ENCODE data around the gene IFNGR2. TPM values are rescaled to one million over a fixed set of nuclear protein-coding genes. Genes with fewer than 3 reads are reported as not detected.

Gene IFNGR2
- total and polyA plus RNA-seq, 2 of the 13 experiments (the other 11 are each of a cell fraction or from before 2014, with no cell fraction given), result 61.3 to 117 TPM

DNA sequence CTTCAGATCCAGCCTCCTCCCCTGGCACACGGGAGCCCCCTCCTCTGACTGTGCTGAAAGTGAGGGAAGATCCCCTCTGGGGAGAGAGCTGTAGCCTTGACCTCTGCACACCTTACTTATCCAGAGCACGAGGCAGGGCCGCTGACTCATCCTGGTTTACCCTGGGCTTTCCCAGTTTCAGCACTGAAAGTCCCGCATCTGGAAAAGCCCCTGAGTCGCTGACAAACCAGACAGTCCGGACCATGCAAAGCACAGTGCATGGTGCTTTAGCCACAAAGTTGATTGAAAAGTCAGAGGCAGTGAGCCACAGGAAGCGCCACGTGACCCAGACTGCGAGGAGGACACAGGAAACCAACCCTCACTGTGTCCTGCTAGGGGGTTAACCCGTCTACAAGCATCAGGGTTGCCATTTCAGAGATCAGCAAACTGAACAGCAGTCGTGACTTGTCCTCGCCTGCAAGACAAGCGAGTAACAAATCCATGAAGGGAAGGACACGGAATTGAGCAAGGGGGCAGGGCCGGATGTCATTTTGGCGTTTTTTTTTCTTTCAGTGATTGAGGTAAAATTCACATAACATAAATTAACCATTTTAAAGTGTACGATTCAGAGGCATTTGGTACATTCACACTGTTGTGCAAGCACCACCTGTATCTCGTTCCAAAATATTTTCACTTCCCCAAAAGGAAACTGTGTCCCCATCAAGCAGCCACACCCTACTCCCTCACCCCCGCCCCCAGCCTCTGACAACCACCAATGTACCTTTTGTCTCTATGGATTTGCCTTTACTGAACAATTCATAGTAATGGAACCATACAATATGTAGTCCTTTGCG, 19.9 kb upstream of the IFNGR2 start (continued):
- peak; percentile 67 for TF ChIP-seq TBL1XR1 (IDR thresholded peaks at IDR 0.05; ENCODE audit: borderline replicate concordance, low read length, partially characterized antibody)
- TF ChIP-seq, protein P1, sequence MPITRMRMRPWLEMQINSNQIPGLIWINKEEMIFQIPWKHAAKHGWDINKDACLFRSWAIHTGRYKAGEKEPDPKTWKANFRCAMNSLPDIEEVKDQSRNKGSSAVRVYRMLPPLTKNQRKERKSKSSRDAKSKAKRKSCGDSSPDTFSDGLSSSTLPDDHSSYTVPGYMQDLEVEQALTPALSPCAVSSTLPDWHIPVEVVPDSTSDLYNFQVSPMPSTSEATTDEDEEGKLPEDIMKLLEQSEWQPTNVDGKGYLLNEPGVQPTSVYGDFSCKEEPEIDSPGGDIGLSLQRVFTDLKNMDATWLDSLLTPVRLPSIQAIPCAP (CRISPR knock-in tag; IDR thresholded peaks at IDR 0.05; ENCODE audit: low read depth), result no peak
- TF ChIP-seq, protein P2, sequence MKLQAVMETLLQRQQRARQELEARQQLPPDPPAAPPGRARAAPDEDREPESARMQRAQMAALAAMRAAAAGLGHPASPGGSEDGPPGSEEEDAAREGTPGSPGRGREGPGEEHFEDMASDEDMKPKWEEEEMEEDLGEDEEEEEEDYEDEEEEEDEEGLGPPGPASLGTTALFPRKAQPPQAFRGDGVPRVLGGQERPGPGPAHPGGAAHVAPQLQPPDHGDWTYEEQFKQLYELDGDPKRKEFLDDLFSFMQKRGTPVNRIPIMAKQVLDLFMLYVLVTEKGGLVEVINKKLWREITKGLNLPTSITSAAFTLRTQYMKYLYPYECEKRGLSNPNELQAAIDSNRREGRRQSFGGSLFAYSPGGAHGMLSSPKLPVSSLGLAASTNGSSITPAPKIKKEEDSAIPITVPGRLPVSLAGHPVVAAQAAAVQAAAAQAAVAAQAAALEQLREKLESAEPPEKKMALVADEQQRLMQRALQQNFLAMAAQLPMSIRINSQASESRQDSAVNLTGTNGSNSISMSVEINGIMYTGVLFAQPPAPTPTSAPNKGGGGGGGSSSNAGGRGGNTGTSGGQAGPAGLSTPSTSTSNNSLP (IDR thresholded peaks at IDR 0.05; ENCODE audit: low read depth, low read length), result no peak
- no peak for TF ChIP-seq ZNF672 (CRISPR knock-in tag; IDR thresholded peaks at IDR 0.05)
- TF ChIP-seq, protein P3, sequence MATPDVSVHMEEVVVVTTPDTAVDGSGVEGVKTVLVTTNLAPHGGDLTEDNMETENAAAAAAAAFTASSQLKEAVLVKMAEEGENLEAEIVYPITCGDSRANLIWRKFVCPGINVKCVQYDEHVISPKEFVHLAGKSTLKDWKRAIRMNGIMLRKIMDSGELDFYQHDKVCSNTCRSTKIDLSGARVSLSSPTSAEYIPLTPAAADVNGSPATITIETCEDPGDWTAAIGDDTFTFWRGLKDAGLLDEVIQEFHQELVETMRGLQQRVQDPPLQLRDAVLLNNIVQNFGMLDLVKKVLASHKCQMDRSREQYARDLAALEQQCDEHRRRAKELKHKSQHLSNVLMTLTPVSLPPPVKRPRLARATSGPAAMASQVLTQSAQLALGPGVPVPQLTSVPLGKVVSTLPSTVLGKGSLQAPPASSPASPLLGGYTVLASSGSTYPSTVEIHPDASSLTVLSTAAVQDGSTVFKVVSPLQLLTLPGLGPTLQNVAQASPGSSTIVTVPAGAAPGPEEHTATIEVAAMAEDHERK (CRISPR knock-in tag; IDR thresholded peaks at IDR 0.05; ENCODE audit: low read depth), result no peak
- TF ChIP-seq ZNF543 (CRISPR knock-in tag; IDR thresholded peaks at IDR 0.05), result no peak
- TF ChIP-seq, protein P4, sequence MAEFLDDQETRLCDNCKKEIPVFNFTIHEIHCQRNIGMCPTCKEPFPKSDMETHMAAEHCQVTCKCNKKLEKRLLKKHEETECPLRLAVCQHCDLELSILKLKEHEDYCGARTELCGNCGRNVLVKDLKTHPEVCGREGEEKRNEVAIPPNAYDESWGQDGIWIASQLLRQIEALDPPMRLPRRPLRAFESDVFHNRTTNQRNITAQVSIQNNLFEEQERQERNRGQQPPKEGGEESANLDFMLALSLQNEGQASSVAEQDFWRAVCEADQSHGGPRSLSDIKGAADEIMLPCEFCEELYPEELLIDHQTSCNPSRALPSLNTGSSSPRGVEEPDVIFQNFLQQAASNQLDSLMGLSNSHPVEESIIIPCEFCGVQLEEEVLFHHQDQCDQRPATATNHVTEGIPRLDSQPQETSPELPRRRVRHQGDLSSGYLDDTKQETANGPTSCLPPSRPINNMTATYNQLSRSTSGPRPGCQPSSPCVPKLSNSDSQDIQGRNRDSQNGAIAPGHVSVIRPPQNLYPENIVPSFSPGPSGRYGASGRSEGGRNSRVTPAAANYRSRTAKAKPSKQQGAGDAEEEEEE (CRISPR knock-in tag; IDR thresholded peaks at IDR 0.05; ENCODE audit: borderline replicate concordance), result no peak
- TF ChIP-seq, protein P5, sequence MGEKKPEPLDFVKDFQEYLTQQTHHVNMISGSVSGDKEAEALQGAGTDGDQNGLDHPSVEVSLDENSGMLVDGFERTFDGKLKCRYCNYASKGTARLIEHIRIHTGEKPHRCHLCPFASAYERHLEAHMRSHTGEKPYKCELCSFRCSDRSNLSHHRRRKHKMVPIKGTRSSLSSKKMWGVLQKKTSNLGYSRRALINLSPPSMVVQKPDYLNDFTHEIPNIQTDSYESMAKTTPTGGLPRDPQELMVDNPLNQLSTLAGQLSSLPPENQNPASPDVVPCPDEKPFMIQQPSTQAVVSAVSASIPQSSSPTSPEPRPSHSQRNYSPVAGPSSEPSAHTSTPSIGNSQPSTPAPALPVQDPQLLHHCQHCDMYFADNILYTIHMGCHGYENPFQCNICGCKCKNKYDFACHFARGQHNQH (CRISPR knock-in tag; IDR thresholded peaks at IDR 0.05), result peak; percentile 34; the same call in 1 of the 2 replicates
- peak; percentile 81 for TF ChIP-seq NR2C2 (CRISPR knock-in tag; IDR thresholded peaks at IDR 0.05; ENCODE audit: borderline replicate concordance)
- TF ChIP-seq ZNF343 (CRISPR knock-in tag; IDR thresholded peaks at IDR 0.05), result no peak
- TF ChIP-seq ZNF143 (CRISPR knock-in tag; IDR thresholded peaks at IDR 0.05), result no peak
- TF ChIP-seq, protein P6, sequence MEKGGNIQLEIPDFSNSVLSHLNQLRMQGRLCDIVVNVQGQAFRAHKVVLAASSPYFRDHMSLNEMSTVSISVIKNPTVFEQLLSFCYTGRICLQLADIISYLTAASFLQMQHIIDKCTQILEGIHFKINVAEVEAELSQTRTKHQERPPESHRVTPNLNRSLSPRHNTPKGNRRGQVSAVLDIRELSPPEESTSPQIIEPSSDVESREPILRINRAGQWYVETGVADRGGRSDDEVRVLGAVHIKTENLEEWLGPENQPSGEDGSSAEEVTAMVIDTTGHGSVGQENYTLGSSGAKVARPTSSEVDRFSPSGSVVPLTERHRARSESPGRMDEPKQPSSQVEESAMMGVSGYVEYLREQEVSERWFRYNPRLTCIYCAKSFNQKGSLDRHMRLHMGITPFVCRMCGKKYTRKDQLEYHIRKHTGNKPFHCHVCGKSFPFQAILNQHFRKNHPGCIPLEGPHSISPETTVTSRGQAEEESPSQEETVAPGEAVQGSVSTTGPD (CRISPR knock-in tag; IDR thresholded peaks at IDR 0.05), result no peak
- no peak for TF ChIP-seq ZSCAN9 (CRISPR knock-in tag; IDR thresholded peaks at IDR 0.05; ENCODE audit: borderline replicate concordance)
- TF ChIP-seq ZNF274 (CRISPR knock-in tag; IDR thresholded peaks at IDR 0.05), result 0 out of 2 replicates have a peak, but pooled peaks have one; percentile 42
- TF ChIP-seq, protein P7, sequence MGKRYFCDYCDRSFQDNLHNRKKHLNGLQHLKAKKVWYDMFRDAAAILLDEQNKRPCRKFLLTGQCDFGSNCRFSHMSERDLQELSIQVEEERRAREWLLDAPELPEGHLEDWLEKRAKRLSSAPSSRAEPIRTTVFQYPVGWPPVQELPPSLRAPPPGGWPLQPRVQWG (CRISPR knock-in tag; IDR thresholded peaks at IDR 0.05; ENCODE audit: borderline replicate concordance, low read depth), result no peak
- TF ChIP-seq SPEN (CRISPR knock-in tag; IDR thresholded peaks at IDR 0.05; ENCODE audit: low read depth), result no peak
- TF ChIP-seq CREB1 (IDR thresholded peaks at IDR 0.05), result no peak
- peak; percentile 63; the same call in 1 of the 2 replicates for TF ChIP-seq CREB1 (CRISPR knock-in tag; IDR thresholded peaks at IDR 0.05)
- no peak for TF ChIP-seq ZNF782 (CRISPR knock-in tag; IDR thresholded peaks at IDR 0.05; ENCODE audit: borderline replicate concordance)
- no peak for TF ChIP-seq SIX4 (CRISPR knock-in tag; IDR thresholded peaks at IDR 0.05)

All from HepG2 (cell line).